ENCODE measurements around the gene USP21.

- no peak for TF ChIP-seq CTCF (IDR thresholded peaks at IDR 0.05)
- no peak for TF ChIP-seq POLR2AphosphoS5 (IDR thresholded peaks at IDR 0.05)
Observed at GRCh38 chr1:161207173-161207572, 47.9 kb downstream of the USP21 start.
